SK-N-SH treated with all-trans-retinoic acid at 6 μM for 48 hours (cell line): ENCODE data around the gene OR4D2.

Source experiments
- BACH2 ChIP-seq: fragments of 250-450 bp; sonication (Bioruptor Pico); IDR thresholded peaks from 2 replicates; pipeline ENCODE4 v1.9.0; 2021; ENCODE audit warnings: mild to moderate bottlenecking, borderline replicate concordance
- ZFP3 ChIP-seq: fragments of 250-450 bp; sonication (Bioruptor Pico); IDR thresholded peaks from 2 replicates; pipeline ENCODE4 v1.5.0; 2020; ENCODE audit warnings: mild to moderate bottlenecking, moderate library complexity
- TF ChIP-seq, protein P1 (sequence below): fragments of 250-450 bp; sonication (Bioruptor Pico); IDR thresholded peaks from 2 replicates; pipeline ENCODE4 v1.8.0; 2021; ENCODE audit warnings: low read depth, mild to moderate bottlenecking, moderate library complexity, borderline replicate concordance
- TF ChIP-seq, protein P2 (sequence below): fragments of 250-450 bp; sonication (Bioruptor Pico); IDR thresholded peaks from 2 replicates; pipeline ENCODE4 v1.8.0; 2020; ENCODE audit warnings: mild to moderate bottlenecking, moderate library complexity, borderline replicate concordance

DNA sequence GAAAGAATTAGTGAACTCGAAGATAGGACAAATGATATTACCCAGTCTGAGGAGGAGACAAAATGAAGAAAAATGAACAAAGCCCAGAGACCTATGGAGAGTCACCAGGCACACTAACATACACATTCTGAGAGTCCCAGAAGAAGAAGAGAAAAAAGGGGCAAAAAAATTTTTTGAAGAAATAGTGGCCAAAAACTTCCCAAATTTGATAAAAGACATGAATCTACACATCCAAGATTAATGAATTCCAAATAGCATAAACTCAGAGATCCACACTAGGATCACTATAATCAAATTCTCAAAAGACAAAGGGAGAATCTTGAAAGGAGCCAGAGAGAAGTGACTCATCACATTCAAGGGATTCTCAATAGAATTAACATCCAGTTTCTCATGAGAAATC, 22.0 kb upstream of the OR4D2 start:
- TF ChIP-seq, protein P1, sequence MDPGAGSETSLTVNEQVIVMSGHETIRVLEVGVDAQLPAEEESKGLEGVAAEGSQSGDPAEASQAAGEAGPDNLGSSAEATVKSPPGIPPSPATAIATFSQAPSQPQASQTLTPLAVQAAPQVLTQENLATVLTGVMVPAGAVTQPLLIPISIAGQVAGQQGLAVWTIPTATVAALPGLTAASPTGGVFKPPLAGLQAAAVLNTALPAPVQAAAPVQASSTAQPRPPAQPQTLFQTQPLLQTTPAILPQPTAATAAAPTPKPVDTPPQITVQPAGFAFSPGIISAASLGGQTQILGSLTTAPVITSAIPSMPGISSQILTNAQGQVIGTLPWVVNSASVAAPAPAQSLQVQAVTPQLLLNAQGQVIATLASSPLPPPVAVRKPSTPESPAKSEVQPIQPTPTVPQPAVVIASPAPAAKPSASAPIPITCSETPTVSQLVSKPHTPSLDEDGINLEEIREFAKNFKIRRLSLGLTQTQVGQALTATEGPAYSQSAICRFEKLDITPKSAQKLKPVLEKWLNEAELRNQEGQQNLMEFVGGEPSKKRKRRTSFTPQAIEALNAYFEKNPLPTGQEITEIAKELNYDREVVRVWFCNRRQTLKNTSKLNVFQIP (CRISPR knock-in tag): no peak
- no peak for TF ChIP-seq BACH2 (CRISPR knock-in tag)
- TF ChIP-seq, protein P2, sequence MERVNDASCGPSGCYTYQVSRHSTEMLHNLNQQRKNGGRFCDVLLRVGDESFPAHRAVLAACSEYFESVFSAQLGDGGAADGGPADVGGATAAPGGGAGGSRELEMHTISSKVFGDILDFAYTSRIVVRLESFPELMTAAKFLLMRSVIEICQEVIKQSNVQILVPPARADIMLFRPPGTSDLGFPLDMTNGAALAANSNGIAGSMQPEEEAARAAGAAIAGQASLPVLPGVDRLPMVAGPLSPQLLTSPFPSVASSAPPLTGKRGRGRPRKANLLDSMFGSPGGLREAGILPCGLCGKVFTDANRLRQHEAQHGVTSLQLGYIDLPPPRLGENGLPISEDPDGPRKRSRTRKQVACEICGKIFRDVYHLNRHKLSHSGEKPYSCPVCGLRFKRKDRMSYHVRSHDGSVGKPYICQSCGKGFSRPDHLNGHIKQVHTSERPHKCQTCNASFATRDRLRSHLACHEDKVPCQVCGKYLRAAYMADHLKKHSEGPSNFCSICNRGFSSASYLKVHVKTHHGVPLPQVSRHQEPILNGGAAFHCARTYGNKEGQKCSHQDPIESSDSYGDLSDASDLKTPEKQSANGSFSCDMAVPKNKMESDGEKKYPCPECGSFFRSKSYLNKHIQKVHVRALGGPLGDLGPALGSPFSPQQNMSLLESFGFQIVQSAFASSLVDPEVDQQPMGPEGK (CRISPR knock-in tag): no peak
- no peak for TF ChIP-seq ZFP3 (CRISPR knock-in tag)
